D721Med (cell line): Measurements from ENCODE around the gene MAP2.

Experiments used
- DNase-seq: peaks from one replicate; pipeline ENCODE4 v3.0.0; 2011; ENCODE audit warnings: low spot score; ENCODE audit not compliant: insufficient read length
- FAIRE-seq: peaks from 2 replicates; lab custom pipeline; 2011; peaks lifted over from hg19 to GRCh38; lab: Jason Lieb, UNC
- TF ChIP-seq, protein P1 (sequence below): IDR thresholded peaks from 2 replicates; pipeline ENCODE4 v1.5.1; 2012; ENCODE audit warnings: mild to moderate bottlenecking, control low read depth; ENCODE audit not compliant: insufficient read depth; ENCODE audit errors: missing control alignments

The MAP2 gene

DNA sequence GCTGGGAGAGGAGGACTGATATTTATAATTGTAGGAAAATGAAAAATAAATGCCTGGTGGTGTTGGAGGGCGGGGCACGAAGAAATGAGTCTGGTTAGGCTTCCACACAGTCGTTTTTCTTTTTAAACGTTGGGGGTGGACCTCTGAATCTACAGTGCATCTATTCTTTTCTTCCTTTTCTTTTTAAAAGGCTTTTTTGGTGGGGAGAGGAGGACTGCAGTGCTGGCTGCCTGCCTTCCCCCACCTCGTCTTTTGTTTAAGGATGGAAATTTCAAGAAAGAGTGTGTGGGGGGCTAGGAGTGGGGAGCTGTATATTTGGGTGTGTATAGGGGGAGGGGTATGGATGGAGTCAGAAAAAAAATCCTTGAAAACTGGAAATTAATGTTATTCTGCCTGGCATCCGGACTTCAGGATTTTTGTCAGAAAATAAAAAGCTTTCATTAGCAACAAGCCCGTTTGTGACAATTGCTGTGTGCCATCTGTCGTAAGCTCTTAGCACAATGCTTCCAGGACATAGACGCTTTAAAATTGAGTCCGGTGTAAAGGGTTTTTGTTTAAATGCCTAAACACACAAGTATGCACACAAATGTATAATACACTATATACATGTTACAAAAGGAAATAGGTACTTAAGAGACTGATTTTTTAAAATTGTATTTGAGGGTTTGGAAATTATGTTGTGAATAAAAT lies 1.1 kb downstream of the MAP2 start:
- TF ChIP-seq, protein P1, sequence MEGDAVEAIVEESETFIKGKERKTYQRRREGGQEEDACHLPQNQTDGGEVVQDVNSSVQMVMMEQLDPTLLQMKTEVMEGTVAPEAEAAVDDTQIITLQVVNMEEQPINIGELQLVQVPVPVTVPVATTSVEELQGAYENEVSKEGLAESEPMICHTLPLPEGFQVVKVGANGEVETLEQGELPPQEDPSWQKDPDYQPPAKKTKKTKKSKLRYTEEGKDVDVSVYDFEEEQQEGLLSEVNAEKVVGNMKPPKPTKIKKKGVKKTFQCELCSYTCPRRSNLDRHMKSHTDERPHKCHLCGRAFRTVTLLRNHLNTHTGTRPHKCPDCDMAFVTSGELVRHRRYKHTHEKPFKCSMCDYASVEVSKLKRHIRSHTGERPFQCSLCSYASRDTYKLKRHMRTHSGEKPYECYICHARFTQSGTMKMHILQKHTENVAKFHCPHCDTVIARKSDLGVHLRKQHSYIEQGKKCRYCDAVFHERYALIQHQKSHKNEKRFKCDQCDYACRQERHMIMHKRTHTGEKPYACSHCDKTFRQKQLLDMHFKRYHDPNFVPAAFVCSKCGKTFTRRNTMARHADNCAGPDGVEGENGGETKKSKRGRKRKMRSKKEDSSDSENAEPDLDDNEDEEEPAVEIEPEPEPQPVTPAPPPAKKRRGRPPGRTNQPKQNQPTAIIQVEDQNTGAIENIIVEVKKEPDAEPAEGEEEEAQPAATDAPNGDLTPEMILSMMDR = no peak
- DNase-seq = no peak
- FAIRE-seq = no peak

DNA sequence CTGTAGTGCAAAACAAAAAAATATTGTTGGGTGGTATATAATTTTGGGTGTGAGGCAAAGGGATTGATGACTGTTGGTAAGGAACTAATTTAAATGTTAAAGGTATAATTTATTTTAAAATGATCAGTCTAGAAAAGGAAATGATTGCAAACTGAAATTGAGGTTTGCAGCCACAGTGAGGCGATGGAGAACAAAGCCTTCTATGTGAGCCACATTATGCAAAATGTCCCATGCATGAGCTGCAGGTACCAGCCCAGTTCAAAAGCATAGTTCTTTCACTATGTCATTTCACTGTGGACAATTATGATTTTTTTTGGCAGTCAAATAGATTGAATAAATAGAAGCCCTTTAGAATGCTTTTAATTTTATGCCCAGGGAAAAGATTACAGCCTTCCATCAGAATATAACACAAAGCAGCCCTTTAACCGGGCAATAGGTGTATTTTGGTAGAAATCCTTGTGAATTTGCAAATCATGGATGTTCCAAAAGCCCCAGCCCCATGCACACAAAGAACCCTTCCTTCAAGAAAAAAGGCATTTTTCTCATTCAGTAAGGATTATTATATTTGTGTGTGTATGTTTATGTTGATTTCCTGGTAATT lies 1.7 kb downstream of the MAP2 start:
- TF ChIP-seq, protein P1 = peak; percentile 50
- peak; percentile 69 for FAIRE-seq
- DNase-seq = no peak

DNA sequence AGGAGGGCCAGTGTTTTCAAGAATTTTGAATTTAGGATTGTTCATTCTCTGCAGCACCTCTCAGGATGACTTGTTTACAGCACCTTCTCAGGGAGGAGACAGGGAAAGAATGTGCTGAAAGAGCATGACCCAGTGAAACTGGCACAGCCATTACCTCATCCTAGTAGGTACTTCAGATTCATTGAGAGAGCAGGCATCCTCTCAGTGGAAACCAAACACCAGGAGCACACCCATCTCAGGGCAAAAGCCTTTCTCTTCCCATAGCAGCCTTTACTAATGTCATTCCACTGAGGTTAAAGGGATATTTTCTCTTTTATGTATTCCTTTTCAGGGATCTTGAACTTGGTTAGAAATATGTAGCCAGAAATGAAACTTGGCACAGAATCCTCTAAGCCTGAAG lies 2.6 kb downstream of the MAP2 start:
- TF ChIP-seq, protein P1 = no peak
- DNase-seq (no peak), FAIRE-seq (no peak)

DNA sequence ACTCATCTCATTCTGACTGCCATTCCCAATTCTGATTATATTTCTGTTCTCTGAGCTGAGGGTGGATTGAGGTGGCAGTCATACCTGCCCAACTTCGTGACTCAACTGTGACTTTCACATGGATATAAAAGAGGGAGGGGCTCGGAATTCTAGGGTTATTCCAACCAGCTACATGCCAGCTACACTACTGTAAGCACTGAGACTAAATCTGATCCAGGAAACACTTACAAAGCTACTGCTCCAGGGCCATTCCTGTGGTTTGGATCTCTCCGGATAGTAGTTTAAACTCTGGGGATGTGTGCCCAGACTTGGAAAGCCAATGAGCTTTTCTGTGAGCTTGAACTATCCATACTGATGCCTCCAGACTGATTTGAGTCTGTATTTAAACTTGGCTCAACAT lies 7.9 kb downstream of the MAP2 start:
- FAIRE-seq (no peak), DNase-seq (no peak)
- TF ChIP-seq, protein P1 = no peak

DNA sequence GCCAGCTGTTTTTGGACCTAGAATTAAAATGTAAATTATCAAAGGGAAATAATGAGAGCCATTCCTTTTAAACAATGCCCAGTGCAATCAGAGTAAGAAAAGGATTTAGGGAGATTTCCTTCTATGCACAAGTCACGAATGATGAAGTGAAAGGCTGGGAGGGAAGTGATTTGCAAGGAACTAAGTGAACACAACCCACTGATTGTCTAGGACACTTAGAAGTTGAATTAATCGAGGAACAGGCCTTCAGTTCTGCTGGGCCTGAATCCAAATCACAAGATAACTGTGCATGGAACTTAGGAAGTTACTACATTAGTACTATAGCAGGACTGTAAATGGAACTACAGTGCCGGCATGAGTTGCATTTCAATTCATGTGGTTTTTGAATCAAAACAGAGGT lies 17.7 kb downstream of the MAP2 start:
- DNase-seq = no peak
- FAIRE-seq = no peak
- TF ChIP-seq, protein P1 = no peak

DNA sequence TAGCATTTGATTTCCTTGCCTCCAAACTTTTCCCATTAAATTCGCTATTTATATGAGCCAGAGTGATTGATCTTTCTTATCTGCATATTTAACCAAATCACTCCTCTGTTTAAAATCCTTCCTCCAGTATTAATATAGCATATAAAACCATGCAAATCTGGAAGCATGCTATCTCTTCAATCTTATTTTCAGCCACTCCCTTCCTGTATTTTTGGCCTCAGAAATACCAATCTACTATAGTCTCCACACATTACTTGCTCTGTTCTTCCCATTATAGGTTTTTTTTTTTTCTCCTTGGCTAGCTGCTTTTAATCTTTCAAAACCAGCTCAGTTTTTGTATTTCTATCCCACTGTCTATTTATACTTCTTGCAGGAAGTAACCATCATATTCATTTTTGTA lies 19.1 kb downstream of the MAP2 start:
- DNase-seq = no peak
- no peak for FAIRE-seq
- TF ChIP-seq, protein P1 = no peak

DNA sequence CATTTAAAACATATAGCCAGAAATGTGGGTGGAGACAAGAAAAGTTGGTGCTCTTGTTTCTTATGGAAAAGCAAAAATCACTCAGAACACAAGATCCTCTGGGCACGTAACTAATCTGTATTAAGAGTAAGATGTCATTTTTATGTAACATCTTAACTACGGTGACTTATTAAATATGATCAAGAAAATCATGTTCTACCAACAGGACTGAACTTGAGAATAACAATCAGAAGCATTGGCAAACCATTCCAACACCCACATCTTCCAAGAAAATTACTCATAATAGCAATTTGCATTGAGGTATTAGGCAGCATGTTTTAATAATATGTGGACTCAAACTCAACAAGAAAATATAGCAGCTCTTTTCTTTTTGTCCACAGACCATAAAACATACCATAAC lies 21.6 kb downstream of the MAP2 start:
- TF ChIP-seq, protein P1 = no peak
- DNase-seq (no peak), FAIRE-seq (peak; percentile 78)
